ENCODE measurements around the gene ZNF423.

- no peak for TF ChIP-seq MYC (IDR thresholded peaks at IDR 0.05; ENCODE audit: low read depth, low read length)
- TF ChIP-seq MYC (CRISPR knock-in tag; IDR thresholded peaks at IDR 0.05; ENCODE audit: borderline replicate concordance, low read depth) = no peak
- no peak for TF ChIP-seq RAD21 (CRISPR knock-in tag; conservative IDR thresholded peaks at IDR 0.05 in 1 of 2, IDR thresholded peaks at IDR 0.05 in 1 of 2)
- TF ChIP-seq ETV1 (tag; conservative IDR thresholded peaks at IDR 0.05; ENCODE audit: low read depth) = no peak
- TF ChIP-seq SNRNP70 (optimal IDR thresholded peaks at IDR 0.05; ENCODE audit: low read depth, low read length) = no peak
- TF ChIP-seq SMC3 (conservative IDR thresholded peaks at IDR 0.05; ENCODE audit: insufficient read depth, low read depth, low read length) = no peak
- TF ChIP-seq SOX6 (IDR thresholded peaks at IDR 0.05) = no peak
- TF ChIP-seq CTCF (IDR thresholded peaks at IDR 0.05 in 2 of 3, conservative IDR thresholded peaks at IDR 0.05 in 1 of 3; ENCODE audit: insufficient read depth in 2 of 3, low read depth in 1 of 3, low read length in 3 of 3) = no peak
- TF ChIP-seq EZH2 (IDR thresholded peaks at IDR 0.05; ENCODE audit: borderline replicate concordance, low read depth, low read length) = no peak
- TF ChIP-seq EP300 (IDR thresholded peaks at IDR 0.05; ENCODE audit: low read length) = no peak
- TF ChIP-seq NFXL1 (CRISPR knock-in tag; IDR thresholded peaks at IDR 0.05) = no peak
- no peak for TF ChIP-seq ZBTB17 (CRISPR knock-in tag; IDR thresholded peaks at IDR 0.05)
- no peak for TF ChIP-seq NR1H2 (CRISPR knock-in tag; IDR thresholded peaks at IDR 0.05)
Observed at GRCh38 chr16:49589544-49590031, 266.3 kb downstream of the ZNF423 start.
